Suprapubic skin (tissue), 4 donors: ENCODE data around the gene KCTD20.

Experiments
- EP300 ChIP-seq: sonication (generic); formaldehyde crosslinking; IDR thresholded peaks from one replicate; pipeline ENCODE4 v1.6.1; 2017; ENCODE audit warnings: antibody characterized with exemption
- POLR2A ChIP-seq, 2 donors: fragments of 450-650 bp; IDR thresholded peaks; one replicate each; pipeline ENCODE4 v1.6.1; 2017; ENCODE audit warnings: antibody characterized with exemption in 2 of 2, mild to moderate bottlenecking in 2 of 2, moderate library complexity in 2 of 2
- POLR2AphosphoS5 ChIP-seq, 3 donors: sonication (generic); formaldehyde crosslinking; IDR thresholded peaks; one replicate each; pipeline ENCODE4 v1.6.1; 2017; ENCODE audit warnings: antibody characterized with exemption in 3 of 3
- TF ChIP-seq, protein P1 (sequence below), 2 donors: fragments of 200-600 bp in 1 of 2; fragments of 450-650 bp in 1 of 2; sonication (generic) in 1 of 2; IDR thresholded peaks; one replicate each; pipeline ENCODE4 v1.5.1; 2016 to 2019; ENCODE audit warnings: antibody characterized with exemption in 2 of 2, mild to moderate bottlenecking in 1 of 2, moderate library complexity in 1 of 2

DNA sequence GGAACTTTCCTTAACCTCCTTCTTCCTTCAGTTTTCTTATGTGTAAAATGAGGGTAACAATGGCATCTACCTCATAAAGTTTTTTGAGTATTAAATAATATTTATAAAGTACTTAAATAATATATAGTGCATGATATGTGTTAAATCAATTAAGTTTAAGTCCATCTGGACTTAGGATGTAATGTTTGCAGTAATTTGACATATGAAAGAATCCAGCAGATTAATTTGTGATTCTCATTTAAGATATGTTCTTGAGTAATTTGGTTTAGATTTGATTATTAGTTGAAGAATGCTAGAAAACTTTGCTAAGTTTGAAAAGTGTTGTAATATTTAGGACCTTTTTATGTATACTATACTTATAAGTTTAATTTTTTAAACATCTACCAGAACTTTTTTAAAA, 18.1 kb downstream of the KCTD20 start:
- TF ChIP-seq, protein P1, sequence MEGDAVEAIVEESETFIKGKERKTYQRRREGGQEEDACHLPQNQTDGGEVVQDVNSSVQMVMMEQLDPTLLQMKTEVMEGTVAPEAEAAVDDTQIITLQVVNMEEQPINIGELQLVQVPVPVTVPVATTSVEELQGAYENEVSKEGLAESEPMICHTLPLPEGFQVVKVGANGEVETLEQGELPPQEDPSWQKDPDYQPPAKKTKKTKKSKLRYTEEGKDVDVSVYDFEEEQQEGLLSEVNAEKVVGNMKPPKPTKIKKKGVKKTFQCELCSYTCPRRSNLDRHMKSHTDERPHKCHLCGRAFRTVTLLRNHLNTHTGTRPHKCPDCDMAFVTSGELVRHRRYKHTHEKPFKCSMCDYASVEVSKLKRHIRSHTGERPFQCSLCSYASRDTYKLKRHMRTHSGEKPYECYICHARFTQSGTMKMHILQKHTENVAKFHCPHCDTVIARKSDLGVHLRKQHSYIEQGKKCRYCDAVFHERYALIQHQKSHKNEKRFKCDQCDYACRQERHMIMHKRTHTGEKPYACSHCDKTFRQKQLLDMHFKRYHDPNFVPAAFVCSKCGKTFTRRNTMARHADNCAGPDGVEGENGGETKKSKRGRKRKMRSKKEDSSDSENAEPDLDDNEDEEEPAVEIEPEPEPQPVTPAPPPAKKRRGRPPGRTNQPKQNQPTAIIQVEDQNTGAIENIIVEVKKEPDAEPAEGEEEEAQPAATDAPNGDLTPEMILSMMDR (IDR thresholded peaks at IDR 0.05) = no peak
- TF ChIP-seq POLR2AphosphoS5 (IDR thresholded peaks at IDR 0.05) (no peak), EP300 (no peak), POLR2A (IDR thresholded peaks at IDR 0.05) (no peak)
